OCI-LY7 (cell line): ENCODE measurements around the gene ATG10. TPM values are rescaled to one million over a fixed set of nuclear protein-coding genes. Genes with fewer than 3 reads are reported as not detected.

ENCODE experiments used
- BruUV-seq: library from RNA; stranded (reverse); fragments of 400-500 nt; replicated peaks from 2 replicates; lab custom pipeline; 2021; lab: Mats Ljungman, UMichigan
- CTCF ChIA-PET: fragments of 300-600 bp; sonication (Branson Sonifier 250); formaldehyde crosslinking; loops from one replicate; lab custom pipeline; 2022; ENCODE audit warnings: antibody characterized with exemption; ENCODE audit not compliant: unreplicated experiment; lab: Charles Lee
- POLR2A ChIA-PET: fragments of 300-600 bp; sonication (Branson Sonifier 250); formaldehyde crosslinking; loops from one replicate; lab custom pipeline; 2022; ENCODE audit warnings: antibody characterized with exemption; lab: Charles Lee
- DNase-seq: peaks from one replicate; pipeline ENCODE4 v3.0.0-alpha.2; 2015; ENCODE audit warnings: low spot score
- H2AFZ ChIP-seq: fragments of 200-600 bp; sonication (generic), shearing (Covaris generic); 2 replicates; pipeline ENCODE4 v1.6.1; 2014; ENCODE audit warnings: mild to moderate bottlenecking, antibody characterized with exemption, low read length, moderate library complexity
- H3K27ac ChIP-seq: fragments of 200-600 bp; sonication (generic); 2 replicates; pipeline ENCODE4 v1.5.1; 2014; ENCODE audit warnings: mixed run types, low read depth, mild to moderate bottlenecking, moderate library complexity, low read length, inconsistent platforms; ENCODE audit not compliant: poor library complexity, severe bottlenecking
- H3K36me3 ChIP-seq: fragments of 200-600 bp; sonication (generic); 2 replicates; pipeline ENCODE4 v1.6.1; 2014; ENCODE audit warnings: mild to moderate bottlenecking, antibody characterized with exemption, low read length, moderate library complexity, mixed read lengths; ENCODE audit not compliant: insufficient read depth
- H3K4me1 ChIP-seq: fragments of 200-600 bp; sonication (generic); 2 replicates; pipeline ENCODE4 v1.5.1; 2014; ENCODE audit warnings: mild to moderate bottlenecking, low read length; ENCODE audit not compliant: insufficient read depth, poor library complexity, severe bottlenecking
- H3K4me2 ChIP-seq: fragments of 200-600 bp; sonication (generic); 2 replicates; pipeline ENCODE4 v1.6.1; 2014; ENCODE audit warnings: mild to moderate bottlenecking, low read length
- H3K4me3 ChIP-seq: fragments of 200-600 bp; sonication (generic); 2 replicates; pipeline ENCODE4 v1.5.1; 2014; ENCODE audit warnings: mild to moderate bottlenecking, low read depth, low read length; ENCODE audit not compliant: poor library complexity, severe bottlenecking
- H3K79me2 ChIP-seq: fragments of 200-600 bp; sonication (generic); 2 replicates; pipeline ENCODE4 v1.6.1; 2016; ENCODE audit warnings: low read depth, mild to moderate bottlenecking, low read length, moderate library complexity, mixed read lengths; ENCODE audit not compliant: insufficient read depth
- H3K9me2 ChIP-seq: fragments of 200-600 bp; sonication (generic); 2 replicates; pipeline ENCODE4 v1.6.1; 2016; ENCODE audit warnings: mild to moderate bottlenecking, low read length, mixed read lengths; ENCODE audit not compliant: insufficient read depth
- H3K9me3 ChIP-seq: fragments of 200-600 bp; sonication (generic); 2 replicates; pipeline ENCODE4 v1.6.1; 2014; ENCODE audit warnings: mild to moderate bottlenecking, mixed run types, low read length, mixed read lengths
- H4K20me1 ChIP-seq: fragments of 200-600 bp; sonication (generic); 2 replicates; pipeline ENCODE4 v1.6.1; 2014; ENCODE audit warnings: mild to moderate bottlenecking, antibody characterized with exemption, low read length, moderate library complexity, mixed read lengths; ENCODE audit not compliant: insufficient read depth
- EZH2phosphoT487 ChIP-seq: fragments of 200-600 bp; sonication (generic); IDR thresholded peaks from 2 replicates; pipeline ENCODE4 v1.6.1; 2018; ENCODE audit warnings: low read depth, borderline replicate concordance, mild to moderate bottlenecking, mixed run types, antibody characterized with exemption, low read length, moderate library complexity, mixed read lengths
- intact Hi-C: fragments of 100-400 bp; cut with micrococcal nuclease; formaldehyde crosslinking; loops from one replicate; pipeline ENCODE4 v1.10.0; 2022; ENCODE audit not compliant: unreplicated experiment
- total RNA-seq, 2 experiments: library from RNA; depleted of rRNA in 1 of 2; stranded (reverse); fragments of >200 nt in 1 of 2; shearing (Covaris generic) in 1 of 2; gene quantifications; 2 replicates each; pipeline ENCODE4 v1.2.3, GENCODE V29; 2014 to 2022
- TF ChIP-seq, protein P1 (sequence below): fragments of 200-600 bp; sonication (generic); conservative IDR thresholded peaks from 2 replicates; pipeline ENCODE4 v1.5.1; 2014; ENCODE audit warnings: mild to moderate bottlenecking, antibody characterized with exemption, low read length, moderate library complexity, mixed read lengths

Gene ATG10
- total RNA-seq, 2 experiments from 2014 or later, result 5.4 to 14.8 TPM

GRCh38 chr5:82105457-82105856 lies 133.6 kb downstream of the ATG10 start:
- BruUV-seq, result no TSS peak
- POLR2A ChIA-PET, result interaction anchor here (0.7 to 1.4 kb wide), 4 partner anchors 19 to 1364 kb away, joined by 3 to 4 read pairs (median 4); no protein-coding TSS in a partner anchor
- no peak overlapping the region for H2AFZ ChIP-seq
- no peaks in the 10 kb centered on the region for H3K4me1 ChIP-seq
- no peaks in the 10 kb centered on the region; the same call in 1 of the 2 replicates for H4K20me1 ChIP-seq
- no peak overlapping the region for H3K4me3 ChIP-seq
- no peak overlapping the region for H3K27ac ChIP-seq
- no peak for DNase-seq
- CTCF ChIA-PET, result no interaction called here
- H3K79me2 ChIP-seq, result no peaks in the 10 kb centered on the region
- H3K9me3 ChIP-seq, result no peaks in the 10 kb centered on the region
- H3K36me3 ChIP-seq, result no peaks in the 10 kb centered on the region
- intact Hi-C loops, result loop anchor here (10.0 kb wide), 1 partner anchor 119 kb away; no protein-coding TSS in a partner anchor
- no peak for TF ChIP-seq EZH2phosphoT487
- TF ChIP-seq, protein P1, sequence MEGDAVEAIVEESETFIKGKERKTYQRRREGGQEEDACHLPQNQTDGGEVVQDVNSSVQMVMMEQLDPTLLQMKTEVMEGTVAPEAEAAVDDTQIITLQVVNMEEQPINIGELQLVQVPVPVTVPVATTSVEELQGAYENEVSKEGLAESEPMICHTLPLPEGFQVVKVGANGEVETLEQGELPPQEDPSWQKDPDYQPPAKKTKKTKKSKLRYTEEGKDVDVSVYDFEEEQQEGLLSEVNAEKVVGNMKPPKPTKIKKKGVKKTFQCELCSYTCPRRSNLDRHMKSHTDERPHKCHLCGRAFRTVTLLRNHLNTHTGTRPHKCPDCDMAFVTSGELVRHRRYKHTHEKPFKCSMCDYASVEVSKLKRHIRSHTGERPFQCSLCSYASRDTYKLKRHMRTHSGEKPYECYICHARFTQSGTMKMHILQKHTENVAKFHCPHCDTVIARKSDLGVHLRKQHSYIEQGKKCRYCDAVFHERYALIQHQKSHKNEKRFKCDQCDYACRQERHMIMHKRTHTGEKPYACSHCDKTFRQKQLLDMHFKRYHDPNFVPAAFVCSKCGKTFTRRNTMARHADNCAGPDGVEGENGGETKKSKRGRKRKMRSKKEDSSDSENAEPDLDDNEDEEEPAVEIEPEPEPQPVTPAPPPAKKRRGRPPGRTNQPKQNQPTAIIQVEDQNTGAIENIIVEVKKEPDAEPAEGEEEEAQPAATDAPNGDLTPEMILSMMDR, result no peak
- no peaks in the 10 kb centered on the region for H3K9me2 ChIP-seq
- no peak overlapping the region for H3K4me2 ChIP-seq

DNA sequence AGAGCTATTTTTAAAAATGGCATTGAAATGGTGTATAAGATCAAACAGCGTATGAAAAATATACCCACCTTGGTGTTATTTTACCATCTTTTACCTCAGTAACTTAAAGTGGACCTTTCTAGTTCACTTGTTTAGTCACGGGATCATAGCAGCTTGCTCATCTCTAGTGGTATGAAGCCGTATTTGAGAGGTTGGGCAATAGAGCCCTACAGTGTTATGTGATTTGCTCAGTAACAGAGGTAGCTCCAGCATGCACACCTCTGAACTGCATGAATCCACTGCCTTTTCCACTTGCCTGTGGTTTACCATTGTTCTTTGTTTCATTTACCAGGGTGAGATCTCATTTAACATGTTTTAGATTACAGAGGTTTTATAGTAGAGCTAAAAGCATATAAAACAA lies 134.4 kb downstream of the ATG10 start:
- Histone ChIP-seq H3K79me2 (no peaks in the 10 kb centered on the region), H2AFZ (no peak overlapping the region), H3K9me2 (no peaks in the 10 kb centered on the region), H3K36me3 (no peaks in the 10 kb centered on the region), H3K4me2 (no peak overlapping the region), H3K9me3 (no peaks in the 10 kb centered on the region), H4K20me1 (no peaks in the 10 kb centered on the region; the same call in 1 of the 2 replicates), H3K4me1 (no peaks in the 10 kb centered on the region), H3K27ac (no peak overlapping the region), H3K4me3 (no peak overlapping the region)
- POLR2A ChIA-PET, result interaction anchor here (0.7 to 1.4 kb wide), 4 partner anchors 19 to 1365 kb away, joined by 3 to 4 read pairs (median 4); no protein-coding TSS in a partner anchor
- no peak for DNase-seq
- CTCF ChIA-PET, result no interaction called here
- intact Hi-C loops, result loop anchor here (10.0 kb wide), 1 partner anchor 119 kb away; no protein-coding TSS in a partner anchor
- TF ChIP-seq, protein P1, result no peak
- no peak for TF ChIP-seq EZH2phosphoT487
- no TSS peak for BruUV-seq

DNA sequence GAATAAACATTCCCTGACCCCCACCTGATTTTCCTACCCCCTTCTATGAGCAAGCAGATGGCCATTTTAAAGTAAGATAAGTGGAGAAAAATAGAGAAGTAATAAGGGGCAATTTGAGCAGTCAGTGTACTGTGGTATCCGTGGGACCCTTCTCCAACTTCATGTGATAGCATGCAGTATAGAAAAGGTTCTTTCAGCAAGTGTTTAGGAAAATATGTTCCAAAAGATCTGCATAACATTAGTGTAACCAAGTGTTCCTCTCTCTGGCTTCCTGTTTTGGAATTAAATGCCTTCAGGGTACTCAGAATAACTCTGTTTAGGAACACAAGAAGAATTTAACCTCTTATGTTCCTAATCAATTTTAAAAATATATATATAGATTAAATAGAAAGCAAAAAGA lies 134.9 kb downstream of the ATG10 start:
- TF ChIP-seq EZH2phosphoT487, result no peak
- TF ChIP-seq, protein P1, result no peak
- ChIA-PET CTCF (no interaction called here), POLR2A (interaction anchor here (1.0 to 1.4 kb wide), 2 partner anchors 12 to 20 kb away, joined by 3 to 4 read pairs; no protein-coding TSS in a partner anchor)
- Histone ChIP-seq H3K27ac (no peak overlapping the region), H3K9me3 (no peaks in the 10 kb centered on the region), H2AFZ (no peak overlapping the region), H3K4me3 (no peak overlapping the region), H3K4me2 (no peak overlapping the region), H3K36me3 (no peaks in the 10 kb centered on the region), H4K20me1 (no peaks in the 10 kb centered on the region; the same call in 1 of the 2 replicates), H3K9me2 (no peaks in the 10 kb centered on the region), H3K4me1 (no peaks in the 10 kb centered on the region), H3K79me2 (no peaks in the 10 kb centered on the region)
- intact Hi-C loops, result loop anchor here (10.0 kb wide), 1 partner anchor 118 kb away; no protein-coding TSS in a partner anchor
- no TSS peak for BruUV-seq
- no peak for DNase-seq
